HG02840 (cell line): ENCODE results near the gene STAP2.

Source experiments
- ATAC-seq: cut with Tn5 transposase; IDR thresholded peaks from one replicate; pipeline ENCODE4 v1.9.1; 2021; ENCODE audit warnings: mild to moderate bottlenecking, moderate library complexity, moderate number of reproducible peaks; ENCODE audit not compliant: unreplicated experiment, low FRiP score

STAP2 gene

DNA sequence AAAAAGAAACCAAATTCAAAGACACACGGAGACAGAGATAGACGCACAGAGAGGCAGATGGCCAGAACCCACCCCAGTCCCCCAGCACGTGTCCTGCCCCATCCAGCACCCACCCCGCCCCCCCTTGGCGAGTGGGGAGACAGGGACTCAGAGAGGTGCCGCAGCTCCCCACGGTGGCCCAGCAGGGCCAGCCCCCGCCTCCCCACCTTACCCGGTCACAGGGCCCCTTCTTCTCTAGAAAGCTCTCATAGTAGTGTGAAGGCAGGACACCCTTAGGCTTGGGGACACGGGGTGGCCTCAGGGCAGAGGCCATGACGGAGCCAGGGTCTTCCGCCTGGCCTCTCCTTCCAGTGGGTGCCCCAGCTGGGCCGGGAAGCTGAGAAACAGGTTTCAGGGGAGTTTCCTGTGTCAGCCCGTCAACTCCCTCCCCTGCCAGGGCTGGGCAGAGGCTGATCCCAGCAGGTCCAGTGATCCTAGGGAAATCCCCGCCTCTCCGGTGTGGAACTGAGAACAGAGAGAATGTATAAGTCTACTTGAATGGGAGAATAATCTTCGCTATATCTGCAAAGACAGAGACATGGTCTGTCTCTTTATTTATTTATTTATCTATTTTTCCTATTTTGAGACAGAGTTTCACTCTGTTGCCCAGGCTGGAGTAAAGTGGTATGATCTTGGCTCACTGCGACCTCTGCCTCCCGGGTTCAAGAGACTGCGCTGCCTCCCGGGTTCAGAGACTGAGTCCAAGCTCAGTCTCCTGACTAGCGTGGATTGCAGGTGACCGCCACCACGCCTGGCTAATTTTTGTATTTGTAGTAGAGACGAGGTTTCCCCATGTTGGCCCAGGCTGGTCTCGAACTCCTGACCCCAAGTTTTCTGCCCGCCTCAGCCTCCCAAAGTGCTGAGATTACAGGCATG is at the start of gene STAP2:
STAP2 (minus strand) TSS at position 387 of the 915 bp plus-strand sequence; CDS start at position 313, 74 bp downstream.
- no peak for ATAC-seq

DNA sequence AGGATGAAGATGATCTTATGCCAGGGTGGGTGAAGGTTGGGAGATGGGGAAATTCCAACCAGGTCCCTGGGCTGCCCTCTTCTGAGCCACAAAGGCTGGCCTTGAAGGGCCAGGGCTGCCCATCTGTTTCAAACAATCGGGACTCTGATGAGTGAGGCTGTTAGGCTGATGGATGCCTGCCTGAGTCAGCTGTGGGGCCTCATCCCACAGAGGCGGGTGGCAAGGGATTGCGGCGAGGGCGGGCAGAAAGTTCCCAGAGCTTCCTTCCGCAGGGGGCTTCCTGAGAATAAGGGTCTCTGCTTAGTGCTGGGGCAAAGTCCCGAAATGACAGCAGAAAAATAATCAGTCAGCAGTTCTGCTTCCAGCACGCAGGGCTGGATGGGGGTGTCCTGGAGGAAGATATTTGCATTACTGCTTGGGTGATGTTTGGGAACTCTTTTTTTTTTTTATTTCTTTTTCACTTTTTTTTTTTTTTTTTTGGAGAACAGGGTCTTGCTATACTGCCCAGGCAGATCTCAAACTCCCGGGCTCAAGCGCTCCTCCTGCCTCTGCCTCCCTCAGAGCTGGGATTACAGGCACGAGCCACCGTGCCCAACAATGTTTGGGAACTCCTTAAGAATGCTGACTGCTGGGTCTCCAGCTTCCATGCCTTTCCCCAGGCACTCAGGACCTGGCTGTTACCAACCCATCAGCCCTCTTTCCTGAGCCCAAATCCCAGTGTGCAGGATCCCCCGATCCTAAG is 47.6 kb upstream of the STAP2 start:
- no peak for ATAC-seq

GRCh38 chr19:4385291-4386040 is 46.8 kb upstream of the STAP2 start:
- no peak for ATAC-seq

GRCh38 chr19:4380254-4380727 is 41.7 kb upstream of the STAP2 start:
- ATAC-seq: no peak

GRCh38 chr19:4379383-4380253 is 41.0 kb upstream of the STAP2 start:
- ATAC-seq: no peak

DNA sequence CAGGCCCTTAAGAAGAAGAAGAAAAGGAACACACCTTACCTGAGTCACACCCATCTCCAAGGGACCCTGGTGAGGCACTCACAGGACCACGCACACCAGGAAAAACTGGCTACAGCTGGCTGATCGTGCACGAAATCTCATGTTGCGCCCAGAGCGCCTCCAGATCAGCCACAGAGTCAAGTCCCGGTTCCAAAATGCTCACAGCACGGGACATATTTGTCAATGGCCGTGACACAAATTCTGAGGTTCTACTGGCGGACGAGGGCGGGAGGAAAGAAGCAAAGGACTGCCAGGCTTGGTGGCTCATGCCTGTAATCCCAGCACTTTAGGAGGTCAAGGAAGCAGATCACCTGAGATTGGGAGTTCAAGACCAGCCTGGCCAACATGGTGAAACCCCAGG is 40.3 kb upstream of the STAP2 start:
- ATAC-seq: no peak

- ATAC-seq: no peak
These were observed 38.6 kb upstream of the STAP2 start for GRCh38 chr19:4376991-4377781.

- ATAC-seq: no peak
These were observed 38.0 kb upstream of the STAP2 start for GRCh38 chr19:4376671-4376990.

- ATAC-seq: no peak
These were observed 37.5 kb upstream of the STAP2 start for GRCh38 chr19:4376028-4376670.

DNA sequence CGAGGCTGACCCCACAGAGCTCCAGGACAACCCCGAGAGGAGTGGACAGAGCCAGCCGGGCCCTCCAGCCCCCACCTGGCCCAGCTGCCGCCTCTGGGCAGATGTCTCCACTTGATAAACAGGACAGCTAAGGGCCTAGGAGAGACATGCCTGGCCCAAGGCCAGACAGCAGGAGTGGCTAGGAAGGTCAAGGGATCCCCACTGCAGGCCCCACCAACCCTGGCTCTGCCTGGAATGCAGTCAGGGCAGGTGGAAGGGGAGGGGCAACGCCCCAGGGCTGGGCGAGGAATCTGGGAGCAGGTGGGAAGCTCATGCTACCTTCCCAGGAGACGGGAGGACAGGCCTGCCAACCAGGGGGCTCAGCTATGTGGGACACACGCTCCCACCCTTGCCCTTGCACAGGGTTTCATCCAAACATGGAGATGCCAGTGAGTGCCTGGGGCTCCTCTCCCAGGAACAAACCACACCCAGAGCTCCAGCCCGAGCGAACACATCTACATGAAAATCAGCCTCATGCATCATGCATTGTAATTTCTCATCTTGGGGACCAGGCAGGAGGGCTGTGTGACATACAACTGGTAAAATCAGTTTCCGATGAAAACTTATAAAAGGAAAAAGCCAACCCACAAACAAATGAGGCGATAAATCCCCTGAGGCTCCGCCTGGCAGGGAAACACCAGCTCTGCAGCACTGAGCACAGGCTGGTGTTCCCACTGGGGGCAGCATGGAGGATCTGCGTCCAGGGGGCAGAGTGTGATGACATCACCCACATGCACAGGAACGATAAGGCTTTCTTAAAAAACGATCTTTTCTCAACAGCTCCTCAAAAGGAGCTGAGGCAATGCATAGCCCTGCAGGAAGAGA is 36.8 kb upstream of the STAP2 start:
- ATAC-seq: no peak

DNA sequence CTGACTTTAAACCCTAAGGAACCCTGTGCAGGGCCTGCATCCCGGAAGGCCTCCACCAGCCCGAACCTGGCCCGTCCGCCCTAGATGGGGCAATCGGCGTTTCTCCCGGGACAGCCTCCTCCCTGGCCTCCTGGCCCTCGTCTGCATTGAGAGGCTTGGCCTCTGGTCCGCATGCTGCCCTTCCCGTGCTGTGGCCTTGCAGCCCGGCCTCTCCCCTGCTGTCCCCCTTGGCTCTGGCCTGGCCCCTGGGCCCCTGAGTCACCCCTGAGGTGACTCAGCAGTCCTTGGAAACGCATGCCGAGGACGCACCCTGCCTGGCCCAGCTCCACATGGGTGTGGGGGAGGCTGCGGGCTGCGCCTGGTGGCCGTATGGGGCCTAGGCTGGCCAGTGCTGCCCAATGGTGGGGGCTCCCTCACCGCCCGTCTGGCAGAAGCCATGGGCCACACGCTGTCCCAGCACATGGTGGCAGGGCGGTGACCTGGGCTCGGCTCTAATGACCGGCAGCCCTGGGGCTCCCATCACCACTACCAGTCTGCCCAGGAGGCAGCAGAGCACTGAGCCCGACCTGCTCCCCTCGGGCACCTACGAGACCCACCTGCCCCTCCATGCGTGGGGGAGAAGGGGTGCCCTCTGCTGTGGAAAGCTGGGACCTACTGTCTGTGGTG is 36.0 kb upstream of the STAP2 start:
- ATAC-seq: no peak

GRCh38 chr19:4373601-4374497 is 35.2 kb upstream of the STAP2 start:
- ATAC-seq: no peak

DNA sequence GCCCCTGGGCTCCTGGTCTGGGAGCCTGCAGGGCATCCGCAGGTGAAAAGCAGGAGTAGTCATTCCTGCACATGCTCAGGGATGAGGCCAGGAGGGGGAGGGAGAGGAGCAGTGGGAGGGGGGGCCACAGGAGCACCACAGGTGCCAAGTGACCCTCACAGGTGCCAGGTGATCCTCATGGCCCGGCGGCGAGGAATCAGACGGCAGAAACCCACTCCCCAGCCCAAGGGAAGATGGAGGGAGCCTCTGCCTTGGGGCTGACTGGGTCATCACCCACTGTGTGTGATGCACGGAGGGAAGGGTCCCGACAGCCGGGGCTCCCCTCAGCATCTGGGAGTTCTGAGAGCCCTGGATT is 34.4 kb upstream of the STAP2 start:
- no peak for ATAC-seq

- no peak for ATAC-seq
These were observed 33.8 kb upstream of the STAP2 start for GRCh38 chr19:4372165-4373012.
